ENCODE measurements around the gene SCAMP2.
A peak's percentile ranks its signal among the peaks of the same experiment; 100 is the strongest.

Gene SCAMP2

DNA sequence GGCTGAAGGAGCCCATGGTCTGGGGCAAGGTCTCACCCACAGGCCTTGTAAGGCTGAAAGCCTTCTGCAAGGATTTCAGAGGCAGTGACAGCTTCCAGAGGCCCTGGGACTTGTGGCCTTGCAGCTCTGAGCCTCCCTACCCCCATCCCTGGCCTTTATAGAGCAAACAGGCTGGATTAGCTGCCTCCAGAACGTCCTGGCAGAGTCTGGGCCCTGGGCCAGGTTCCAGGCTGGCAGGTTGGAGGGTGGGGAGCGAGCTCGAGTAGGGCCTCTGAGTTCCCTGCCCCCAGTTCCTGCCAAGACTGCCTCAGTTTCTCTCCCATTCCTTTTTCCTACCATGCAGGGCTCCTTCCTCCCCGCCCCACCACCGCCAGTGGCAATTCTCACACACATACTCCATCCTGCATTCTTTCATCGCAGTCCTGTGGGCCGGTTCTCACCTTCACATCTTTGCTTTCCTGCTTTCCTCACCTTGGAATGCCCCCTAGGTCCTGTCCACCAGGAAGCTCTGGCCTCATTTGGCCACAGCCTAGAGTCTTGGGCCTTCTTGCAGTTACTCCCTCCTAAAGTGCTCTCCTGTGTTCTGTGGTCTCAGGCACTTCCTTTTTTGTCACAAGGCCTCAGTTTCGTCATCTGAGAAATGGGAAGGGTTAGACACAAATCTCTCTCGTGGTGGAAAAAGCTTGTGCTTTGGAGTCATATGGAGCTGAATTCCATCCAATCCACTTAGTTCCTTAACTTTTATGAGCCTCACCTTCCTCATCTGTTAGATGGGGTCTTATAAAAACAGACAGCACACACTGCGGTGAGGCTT is 57.8 kb downstream of the SCAMP2 start:
- DNase-seq: no peak

- DNase-seq: no peak
These were observed 60.6 kb downstream of the SCAMP2 start, which contains the start of gene LMAN1L for GRCh38 chr15:74812533-74812932. Gene LMAN1L, plus strand, starts transcription at chr15:74812835. Its CDS starts 20 bp downstream, at chr15:74812855.

GRCh38 chr15:74809956-74810355 is 63.2 kb downstream of the SCAMP2 start:
- DNase-seq: no peak

- no peak for DNase-seq
These were observed 63.9 kb downstream of the SCAMP2 start for GRCh38 chr15:74809242-74809641.

DNA sequence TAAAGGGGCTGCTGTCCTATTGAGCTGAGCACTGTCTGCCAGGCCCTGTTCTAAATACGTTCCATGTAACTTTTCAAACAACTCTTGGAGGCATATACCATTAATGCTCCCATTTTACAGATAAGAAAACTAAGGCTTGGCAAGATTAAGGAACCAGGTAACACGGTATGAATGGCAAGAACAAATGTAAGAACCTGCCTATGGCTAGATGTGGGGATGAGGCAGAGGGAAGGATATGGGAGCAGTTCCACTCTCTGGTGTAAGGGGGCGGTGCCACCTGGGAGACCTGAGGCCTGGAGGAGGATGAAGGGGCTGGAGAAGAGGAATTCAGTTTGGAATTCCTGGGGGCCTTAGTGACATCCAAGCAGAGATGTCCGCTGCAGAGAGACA is 64.3 kb downstream of the SCAMP2 start:
- no peak for DNase-seq

DNA sequence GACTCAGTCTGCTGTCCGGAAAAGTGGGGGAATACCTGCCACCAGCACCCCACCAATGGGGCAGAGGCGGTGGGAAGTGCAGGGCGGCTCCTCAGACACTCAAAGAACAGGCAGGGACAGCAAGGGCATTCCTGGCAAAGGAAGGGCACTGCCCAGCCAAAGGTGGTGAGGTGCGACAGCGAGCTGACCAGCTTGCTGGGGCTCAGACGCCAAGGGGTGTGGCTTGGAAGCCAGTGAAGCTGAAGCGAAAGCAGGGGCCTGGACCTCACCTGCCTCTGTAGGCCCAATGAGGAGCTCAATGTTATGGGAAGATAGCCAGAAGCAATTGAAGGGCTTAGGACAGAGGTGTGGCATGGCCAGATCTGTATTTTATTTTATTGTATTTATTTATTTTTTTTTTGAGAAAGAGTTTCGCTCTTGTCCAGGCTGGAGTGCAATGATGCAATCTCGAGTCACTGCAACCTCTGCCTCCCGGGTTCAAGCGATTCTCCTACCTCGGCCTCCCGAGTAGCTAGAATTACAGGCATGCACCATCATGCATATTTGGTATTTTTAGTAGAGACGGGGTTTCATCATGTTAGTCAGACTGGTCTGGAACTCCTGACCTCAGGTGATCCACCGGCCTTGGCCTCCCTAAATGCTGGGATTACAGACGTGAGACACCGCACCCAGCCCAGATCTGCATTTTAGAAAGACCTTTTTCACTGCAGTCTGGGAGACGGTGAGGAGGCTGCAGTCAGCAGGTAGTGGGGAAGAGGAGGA is 64.9 kb downstream of the SCAMP2 start:
- DNase-seq: peak; percentile 42

- no peak for DNase-seq
These were observed 65.9 kb downstream of the SCAMP2 start for GRCh38 chr15:74807282-74807681.

DNA sequence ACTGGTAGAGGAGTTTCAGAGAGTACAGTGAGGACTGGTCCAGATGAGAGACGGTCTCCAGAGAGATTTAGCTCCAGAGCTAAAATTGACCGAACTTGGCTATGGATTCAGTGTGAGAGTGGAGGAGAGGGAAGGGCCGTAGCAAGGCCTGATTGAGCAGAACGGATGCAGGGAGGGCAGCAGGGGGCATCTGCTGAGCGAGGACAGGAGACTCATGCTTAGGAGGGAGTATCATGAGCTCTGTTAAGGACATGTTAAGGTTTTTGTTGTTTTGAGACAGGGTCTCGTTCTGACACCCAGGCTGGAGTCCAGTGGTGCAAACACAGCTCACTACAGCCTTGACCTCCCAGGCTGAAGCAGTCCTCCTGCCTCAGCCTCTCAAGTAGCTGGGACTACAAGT is 68.2 kb downstream of the SCAMP2 start:
- DNase-seq: no peak

- no peak for DNase-seq
These were observed 70.2 kb downstream of the SCAMP2 start for GRCh38 chr15:74802862-74803447.

DNA sequence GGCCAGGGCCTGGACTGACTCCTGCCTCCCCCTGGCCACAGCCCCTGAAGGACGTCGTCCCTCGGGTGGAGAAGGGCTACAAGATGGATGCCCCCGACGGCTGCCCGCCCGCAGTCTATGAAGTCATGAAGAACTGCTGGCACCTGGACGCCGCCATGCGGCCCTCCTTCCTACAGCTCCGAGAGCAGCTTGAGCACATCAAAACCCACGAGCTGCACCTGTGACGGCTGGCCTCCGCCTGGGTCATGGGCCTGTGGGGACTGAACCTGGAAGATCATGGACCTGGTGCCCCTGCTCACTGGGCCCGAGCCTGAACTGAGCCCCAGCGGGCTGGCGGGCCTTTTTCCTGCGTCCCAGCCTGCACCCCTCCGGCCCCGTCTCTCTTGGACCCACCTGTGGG is 70.9 kb downstream of the SCAMP2 start:
- no peak for DNase-seq

GRCh38 chr15:74801311-74801997 is 71.7 kb downstream of the SCAMP2 start:
- DNase-seq: no peak

DNA sequence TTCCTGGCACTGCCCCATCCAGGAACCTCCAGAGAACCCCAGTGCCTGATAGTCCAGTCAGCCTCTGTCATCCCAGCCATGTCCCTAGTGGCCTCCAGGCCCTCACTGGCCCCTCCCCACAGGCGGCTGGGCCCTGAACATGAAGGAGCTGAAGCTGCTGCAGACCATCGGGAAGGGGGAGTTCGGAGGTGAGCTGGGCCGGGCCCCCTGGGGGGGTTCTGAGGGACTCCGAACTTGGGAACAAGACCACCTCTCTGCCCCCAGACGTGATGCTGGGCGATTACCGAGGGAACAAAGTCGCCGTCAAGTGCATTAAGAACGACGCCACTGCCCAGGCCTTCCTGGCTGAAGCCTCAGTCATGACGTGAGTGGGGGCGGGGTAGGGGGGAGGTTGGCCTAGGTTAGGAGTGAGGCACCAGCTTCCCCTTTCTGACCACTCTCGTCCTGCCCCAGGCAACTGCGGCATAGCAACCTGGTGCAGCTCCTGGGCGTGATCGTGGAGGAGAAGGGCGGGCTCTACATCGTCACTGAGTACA is 72.5 kb downstream of the SCAMP2 start:
- DNase-seq: no peak

GRCh38 chr15:74799856-74800558 is 73.2 kb downstream of the SCAMP2 start:
- DNase-seq: no peak

DNA sequence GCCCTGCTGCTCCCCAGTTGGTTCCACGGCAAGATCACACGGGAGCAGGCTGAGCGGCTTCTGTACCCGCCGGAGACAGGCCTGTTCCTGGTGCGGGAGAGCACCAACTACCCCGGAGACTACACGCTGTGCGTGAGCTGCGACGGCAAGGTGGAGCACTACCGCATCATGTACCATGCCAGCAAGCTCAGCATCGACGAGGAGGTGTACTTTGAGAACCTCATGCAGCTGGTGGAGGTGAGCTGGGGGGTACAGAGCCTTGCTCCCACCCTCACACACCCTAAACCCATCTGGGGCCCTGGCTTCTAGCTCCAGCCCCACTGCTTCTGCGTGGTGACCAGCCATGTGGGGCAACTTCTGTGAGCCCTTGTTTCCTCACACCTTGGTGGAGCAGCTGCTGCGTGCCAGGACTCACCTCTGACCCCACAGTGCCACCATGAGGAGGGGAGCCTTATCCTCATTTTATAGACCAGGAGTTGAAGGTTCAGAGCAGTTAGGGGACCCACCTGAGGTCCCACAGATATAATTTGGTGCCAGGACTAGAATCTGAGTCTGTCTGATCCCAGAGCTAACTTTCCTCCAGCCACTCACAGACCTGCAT is 73.8 kb downstream of the SCAMP2 start:
- no peak for DNase-seq

DNA sequence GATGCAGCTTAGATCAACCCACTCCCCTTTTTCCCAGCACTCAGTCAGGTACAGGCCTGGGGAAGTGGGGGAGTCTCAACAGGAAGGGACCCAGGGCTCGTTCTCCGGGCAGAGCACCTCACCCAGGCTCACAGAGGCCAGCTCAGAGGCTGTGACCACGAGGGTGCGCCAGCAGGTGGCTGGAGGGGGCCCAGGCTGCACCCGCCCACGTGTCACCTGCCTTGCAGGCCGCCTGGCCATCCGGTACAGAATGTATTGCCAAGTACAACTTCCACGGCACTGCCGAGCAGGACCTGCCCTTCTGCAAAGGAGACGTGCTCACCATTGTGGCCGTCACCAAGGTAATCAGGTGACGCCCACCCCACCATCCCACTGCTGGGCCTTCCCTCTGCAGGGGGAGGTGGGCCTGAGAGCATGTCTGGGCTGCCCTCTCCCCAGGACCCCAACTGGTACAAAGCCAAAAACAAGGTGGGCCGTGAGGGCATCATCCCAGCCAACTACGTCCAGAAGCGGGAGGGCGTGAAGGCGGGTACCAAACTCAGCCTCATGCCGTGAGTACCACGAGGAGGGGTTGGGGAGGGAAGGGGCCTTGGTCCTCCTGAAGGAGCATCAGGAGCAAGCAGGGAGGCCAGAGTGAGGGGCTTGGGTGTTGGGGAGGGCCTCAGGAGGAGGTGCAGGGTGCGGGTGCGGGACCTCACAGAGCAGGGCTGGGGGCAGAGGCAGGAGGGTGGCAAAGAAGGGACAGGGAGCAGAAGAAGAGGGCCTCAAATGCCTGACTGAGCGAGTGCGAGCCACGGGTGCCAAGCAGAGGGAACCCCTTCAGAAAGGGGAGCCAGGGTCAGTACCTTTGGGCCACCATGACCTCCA is 74.5 kb downstream of the SCAMP2 start:
- no peak for DNase-seq

DNA sequence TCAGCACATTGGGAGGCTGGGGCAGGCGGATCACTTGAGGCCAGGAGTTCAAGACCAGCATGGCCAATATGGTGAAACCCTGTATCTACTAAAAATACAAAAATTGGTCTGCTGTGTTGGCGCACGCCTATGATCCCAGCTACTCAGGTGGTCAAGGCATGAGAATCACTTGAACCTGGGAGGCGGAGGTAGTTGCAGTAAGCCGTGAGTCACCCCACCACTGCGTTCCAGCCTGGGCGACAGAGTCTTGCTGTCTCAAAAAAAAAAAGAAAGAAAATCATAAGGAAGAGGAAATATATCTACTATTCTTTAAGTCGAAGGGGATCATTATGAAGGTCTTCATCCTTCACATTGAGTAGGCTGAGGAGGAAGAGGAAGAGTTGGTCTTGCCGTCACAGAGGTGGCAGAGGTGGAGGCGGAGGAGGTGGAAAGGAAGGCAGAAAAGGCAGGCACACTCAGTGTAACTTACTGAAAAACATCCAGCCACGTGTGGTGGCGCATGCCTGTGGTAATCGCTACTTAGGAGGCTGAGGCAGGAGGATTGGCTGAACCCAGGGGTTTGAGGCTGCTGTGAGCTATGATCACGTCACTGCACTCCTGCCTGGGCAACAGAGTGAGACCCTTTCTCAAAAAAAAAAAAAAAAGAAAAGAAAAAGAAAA is 77.1 kb downstream of the SCAMP2 start:
- DNase-seq: no peak

DNA sequence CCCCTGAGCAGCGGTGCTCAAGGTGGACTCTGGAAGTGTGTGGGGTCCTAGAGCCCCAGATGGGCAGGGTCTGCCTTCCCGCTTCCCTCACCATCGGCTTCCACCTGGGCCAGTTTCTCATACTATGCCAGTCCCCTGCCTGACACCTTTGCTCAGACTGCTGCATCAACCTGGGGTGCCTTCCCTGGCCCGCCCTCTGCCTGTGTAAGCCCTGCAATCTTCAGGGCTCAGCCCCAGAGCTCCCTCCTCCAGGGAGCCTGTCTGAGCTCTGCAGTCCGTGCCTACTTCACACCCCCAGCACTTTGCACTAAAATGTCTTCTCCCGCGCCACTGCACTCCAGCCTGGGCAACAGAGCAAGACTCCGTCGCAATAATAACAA is 78.2 kb downstream of the SCAMP2 start:
- no peak for DNase-seq

DNA sequence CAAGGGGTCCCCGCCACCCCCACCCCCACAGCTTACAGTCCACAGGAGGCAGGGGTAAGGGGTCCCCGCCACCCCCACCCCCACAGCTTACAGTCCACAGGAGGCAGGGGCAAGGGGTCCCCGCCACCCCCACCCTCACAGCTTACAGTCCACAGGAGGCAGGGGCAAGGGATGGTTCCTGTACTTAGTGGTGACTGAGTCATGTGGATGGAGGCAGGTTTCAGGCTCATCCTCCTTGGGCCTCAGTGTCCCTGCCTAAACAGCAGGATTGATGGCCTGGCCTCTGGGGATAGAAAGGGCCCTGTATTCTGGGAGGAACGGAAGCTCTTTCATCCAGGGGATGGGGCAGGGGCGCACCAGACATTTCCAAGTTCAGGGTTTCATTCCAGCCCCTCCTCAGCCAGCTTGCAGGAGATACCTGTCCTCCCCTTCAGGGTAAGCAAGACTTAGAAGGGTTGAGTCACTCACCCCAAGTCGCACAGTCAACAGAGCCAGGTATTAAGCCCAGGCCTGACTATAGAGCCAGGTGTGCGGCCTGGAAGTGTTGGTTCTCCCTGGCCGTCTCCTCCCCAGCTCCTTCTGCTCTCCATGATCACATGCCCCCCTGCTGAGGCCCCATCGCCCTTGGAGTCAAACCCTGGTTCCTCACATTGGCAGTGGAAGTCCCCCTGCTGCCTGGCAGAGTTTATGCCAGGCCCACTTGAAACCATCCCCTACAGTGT is 78.8 kb downstream of the SCAMP2 start:
- DNase-seq: no peak

Data from NCI-H774 (cell line).